Spleen (tissue), 7 donors: Measurements from ENCODE around the gene POLR2F.
"Not testable (repeated sequence)": the region's sequence is repeated elsewhere in the genome, so short reads cannot be mapped to it uniquely, and the experiment has no call there.

Source experiments
- CTCF ChIP-seq, 11 experiments: fragments of 200-600 bp in 7 of 11; fragments of 450-650 bp in 4 of 11; sonication (generic) in 4 of 11; IDR thresholded peaks in 8 of 11; conservative IDR thresholded peaks in 3 of 11; 1 replicate in 7 of 11; 2 replicates in 4 of 11; pipeline versions ENCODE4 v1.4.0 to v1.8.0; 2016 to 2021; ENCODE audit warnings: antibody characterized with exemption in 11 of 11, inconsistent platforms in 4 of 11, mild to moderate bottlenecking in 1 of 11
- POLR2A ChIP-seq, 3 donors: fragments of 450-650 bp; IDR thresholded peaks; one replicate each; pipeline ENCODE4 v1.5.1; 2017; ENCODE audit warnings: antibody characterized with exemption in 3 of 3, mild to moderate bottlenecking in 1 of 3
- POLR2AphosphoS5 ChIP-seq, 3 donors: sonication (generic); formaldehyde crosslinking; IDR thresholded peaks; one replicate each; pipeline ENCODE4 v1.5.1; 2017; ENCODE audit warnings: antibody characterized with exemption in 3 of 3
- donor health status: DM: no; HTN: no; CAD: no; lungs with moderate emphysema.
- donor health status: DM: no; HTN: no; CAD: no.
- donor health status: DM: no; HTN: no; CAD: no.

DNA sequence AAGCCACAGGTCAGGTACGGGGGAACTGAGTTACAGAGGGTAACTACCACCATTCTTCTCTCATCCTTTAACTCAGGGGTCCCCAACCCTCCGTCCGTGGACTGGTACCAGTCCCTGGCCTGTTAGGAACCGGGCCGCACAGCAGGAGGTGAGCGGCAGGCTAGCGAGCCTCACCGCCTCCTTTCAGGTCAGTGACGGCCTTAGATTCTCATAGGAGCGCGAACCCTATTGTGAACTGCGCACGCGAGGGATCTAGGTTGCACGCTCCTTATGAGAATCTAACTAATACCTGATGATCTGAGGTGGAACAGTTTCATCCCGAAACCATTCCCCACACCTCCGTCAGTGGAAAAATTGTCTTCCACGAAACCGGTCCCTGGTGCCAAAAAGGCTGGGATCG is 870 bp upstream of the POLR2F start:
- not testable (repeated sequence) for TF ChIP-seq CTCF (IDR thresholded peaks at IDR 0.05 in 8 of 11, conservative IDR thresholded peaks at IDR 0.05 in 3 of 11); POLR2A (IDR thresholded peaks at IDR 0.05); POLR2AphosphoS5 (IDR thresholded peaks at IDR 0.05)
